ENCODE results near the gene GRIP2.
"Not testable (repeated sequence)": the region's sequence is repeated elsewhere in the genome, so short reads cannot be mapped to it uniquely, and the experiment has no call there.

Gene GRIP2

GRCh38 chr3:14519406-14519805 is 20.7 kb downstream of the GRIP2 start:
- no peak for DNase-seq

- DNase-seq, result no peak
These were observed 21.2 kb downstream of the GRIP2 start for GRCh38 chr3:14518893-14519292.

- no peak for DNase-seq
These were observed 21.7 kb downstream of the GRIP2 start for GRCh38 chr3:14518432-14518802.

- DNase-seq, result no peak
These were observed 22.3 kb downstream of the GRIP2 start for GRCh38 chr3:14517601-14518431.

GRCh38 chr3:14516738-14517345 is 23.3 kb downstream of the GRIP2 start:
- no peak for DNase-seq

GRCh38 chr3:14515526-14515925 is 24.6 kb downstream of the GRIP2 start:
- not testable (repeated sequence) for DNase-seq

- DNase-seq, result no peak
These were observed 25.8 kb downstream of the GRIP2 start for GRCh38 chr3:14514323-14514720.

- DNase-seq, result no peak
These were observed 26.4 kb downstream of the GRIP2 start for GRCh38 chr3:14513566-14514322.

- no peak for DNase-seq
These were observed 27.2 kb downstream of the GRIP2 start for GRCh38 chr3:14512942-14513327.

GRCh38 chr3:14512281-14512941 is 27.7 kb downstream of the GRIP2 start:
- DNase-seq, result no peak

GRCh38 chr3:14511623-14512280 is 28.4 kb downstream of the GRIP2 start:
- no peak for DNase-seq

- DNase-seq, result no peak
These were observed 29.1 kb downstream of the GRIP2 start for GRCh38 chr3:14510838-14511622.

GRCh38 chr3:14509796-14510100 is 30.4 kb downstream of the GRIP2 start:
- DNase-seq, result no peak

GRCh38 chr3:14508966-14509795 is 31.0 kb downstream of the GRIP2 start:
- peak; percentile 81 for DNase-seq

- no peak for DNase-seq
These were observed 31.7 kb downstream of the GRIP2 start for GRCh38 chr3:14508505-14508819.

GRCh38 chr3:14507757-14508504 is 32.2 kb downstream of the GRIP2 start:
- DNase-seq, result no peak

GRCh38 chr3:14507305-14507741 is 32.8 kb downstream of the GRIP2 start:
- DNase-seq, result no peak

GRCh38 chr3:14506626-14507304 is 33.4 kb downstream of the GRIP2 start:
- no peak for DNase-seq

- DNase-seq, result no peak
These were observed 34.2 kb downstream of the GRIP2 start for GRCh38 chr3:14505803-14506500.

Data from retina (tissue), 1 donor.